HepG2 (cell line): ENCODE measurements around the gene KREMEN1. TPM values are rescaled to one million over a fixed set of nuclear protein-coding genes. Genes with fewer than 3 reads are reported as not detected.
A peak's percentile ranks its signal among the peaks of the same experiment; 100 is the strongest.

Experiments
- CBX2 ChIP-seq, 2 experiments: fragments of 200-600 bp in 1 of 2; sonication (generic); formaldehyde crosslinking in 1 of 2; IDR thresholded peaks; 2 replicates each; pipeline versions ENCODE4 v1.7.0 to v1.8.1; 2018 to 2022; ENCODE audit warnings: low read depth in 2 of 2, low read length in 1 of 2, mild to moderate bottlenecking in 1 of 2, missing genetic modification reagents in 1 of 2
- FOXJ3 ChIP-seq: sonication (generic); formaldehyde crosslinking; IDR thresholded peaks from 2 replicates; pipeline ENCODE4 v1.4.0; 2020; ENCODE audit warnings: missing genetic modification reagents, mild to moderate bottlenecking, borderline replicate concordance
- HHEX ChIP-seq: IDR thresholded peaks from 2 replicates; pipeline ENCODE4 v1.6.1; 2016; ENCODE audit warnings: control low read depth
- MBNL3 ChIP-seq: fragments of 250-450 bp; sonication (Bioruptor Pico); conservative IDR thresholded peaks from 2 replicates; pipeline ENCODE4 v1.8.0; 2022; ENCODE audit warnings: mild to moderate bottlenecking, inconsistent platforms
- MXI1 ChIP-seq: IDR thresholded peaks from 3 replicates; pipeline ENCODE4 v1.6.1; 2012; ENCODE audit warnings: low read depth, low read length, inconsistent platforms, borderline replicate concordance
- NCOR1 ChIP-seq: fragments of 200-600 bp; sonication (generic); IDR thresholded peaks from 2 replicates; pipeline ENCODE4 v1.7.0; 2017; ENCODE audit warnings: antibody characterized with exemption, low read length, borderline replicate concordance
- NR2F6 ChIP-seq, 2 experiments: IDR thresholded peaks; 2 replicates each; pipeline ENCODE4 v1.6.1; 2016; ENCODE audit warnings: antibody characterized with exemption in 1 of 2, mild to moderate bottlenecking in 1 of 2
- TCF7 ChIP-seq: sonication (generic); IDR thresholded peaks from 2 replicates; pipeline ENCODE4 v1.6.1; 2016; ENCODE audit warnings: antibody characterized with exemption, low read depth
- WIZ ChIP-seq: sonication (generic); formaldehyde crosslinking; IDR thresholded peaks from 2 replicates; pipeline ENCODE4 v1.5.1; 2020; ENCODE audit warnings: mild to moderate bottlenecking, missing genetic modification reagents
- ZBTB38 ChIP-seq: sonication (generic); formaldehyde crosslinking; IDR thresholded peaks from 2 replicates; pipeline ENCODE4 v1.5.1; 2020; ENCODE audit warnings: mild to moderate bottlenecking, missing genetic modification reagents
- ZNF510 ChIP-seq: sonication (generic); formaldehyde crosslinking; IDR thresholded peaks from 2 replicates; pipeline ENCODE4 v1.4.0; 2020; ENCODE audit warnings: low read depth, mild to moderate bottlenecking, missing genetic modification reagents
- ZNF720 ChIP-seq: sonication (generic); formaldehyde crosslinking; IDR thresholded peaks from 2 replicates; pipeline ENCODE4 v1.4.0; 2020; ENCODE audit warnings: missing genetic modification reagents
- ZNF788 ChIP-seq: sonication (generic); formaldehyde crosslinking; IDR thresholded peaks from 2 replicates; pipeline ENCODE4 v1.5.0; 2020; ENCODE audit warnings: mild to moderate bottlenecking, missing genetic modification reagents, borderline replicate concordance
- ZNF878 ChIP-seq: sonication (generic); formaldehyde crosslinking; IDR thresholded peaks from 2 replicates; pipeline ENCODE4 v1.8.1; 2023; ENCODE audit warnings: mild to moderate bottlenecking, missing genetic modification reagents, moderate library complexity
- polyA plus RNA-seq, 8 experiments: library from polyadenylated mRNA; depleted of rRNA in 3 of 8; stranded (reverse) in 7 of 8; unstranded in 1 of 8; fragments of >200 nt; fragmentation: Illumina TruSeq in 4 of 8; extraction: Trizol in 4 of 8; gene quantifications; 2 replicates each; pipeline versions ENCODE4 v1.2.1 to v1.2.3, GENCODE V29; 2011 to 2016; ENCODE audit warnings: low read depth in 4 of 8, missing spikeins in 1 of 8, mixed read lengths in 1 of 8; ENCODE audit not compliant: insufficient read depth in 1 of 8
- total RNA-seq, 5 experiments: library from RNA; depleted of rRNA; stranded (reverse); fragments of >200 nt; fragmentation: Illumina TruSeq; extraction: Trizol; gene quantifications; 2 replicates each; pipeline ENCODE4 v1.2.3, GENCODE V29; 2016; ENCODE audit warnings: low read depth in 1 of 5
- TF ChIP-seq, protein P1 (sequence below): IDR thresholded peaks from 2 replicates; pipeline ENCODE4 v1.6.1; 2016; ENCODE audit warnings: low read depth, missing genetic modification reagents, missing compliant biosample characterization
- TF ChIP-seq, protein P2 (sequence below): sonication (generic); formaldehyde crosslinking; IDR thresholded peaks from 2 replicates; pipeline ENCODE4 v1.4.0; 2020; ENCODE audit warnings: mild to moderate bottlenecking, missing genetic modification reagents
- TF ChIP-seq, protein P3 (sequence below): sonication (generic); formaldehyde crosslinking; IDR thresholded peaks from 2 replicates; pipeline ENCODE4 v1.4.0; 2020; ENCODE audit warnings: missing genetic modification reagents
- TF ChIP-seq, protein P4 (sequence below): IDR thresholded peaks from 2 replicates; pipeline ENCODE4 v1.4.0; 2020; ENCODE audit warnings: mild to moderate bottlenecking, missing genetic modification reagents
- TF ChIP-seq, protein P5 (sequence below): IDR thresholded peaks from 2 replicates; pipeline ENCODE4 v1.6.1; 2018; ENCODE audit warnings: missing genetic modification reagents, mild to moderate bottlenecking, missing compliant biosample characterization

KREMEN1 gene
- total and polyA plus RNA-seq, 2 of the 13 experiments (the other 11 are each of a cell fraction or from before 2014, with no cell fraction given): 9.8 to 13.8 TPM

DNA sequence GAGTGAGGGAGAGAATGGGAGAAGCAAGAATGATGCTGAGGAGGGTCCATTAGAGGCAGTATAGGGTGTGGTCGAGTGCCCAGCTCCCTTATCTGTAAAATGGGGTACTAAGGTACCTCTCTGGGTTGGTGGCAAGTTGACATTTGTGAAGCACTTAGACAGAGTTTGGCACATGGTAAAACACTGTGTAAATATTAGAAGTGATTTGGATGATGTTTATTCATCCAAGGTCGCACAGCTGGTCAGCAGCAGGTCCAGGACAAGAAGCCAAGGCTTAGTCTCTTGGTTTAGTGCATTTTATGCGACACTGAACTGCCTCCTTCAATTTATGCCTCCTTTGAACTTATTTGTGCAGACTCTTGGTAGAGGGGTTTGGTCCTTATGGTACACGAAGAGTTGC is 19.4 kb downstream of the KREMEN1 start (continued):
- TF ChIP-seq, protein P1, sequence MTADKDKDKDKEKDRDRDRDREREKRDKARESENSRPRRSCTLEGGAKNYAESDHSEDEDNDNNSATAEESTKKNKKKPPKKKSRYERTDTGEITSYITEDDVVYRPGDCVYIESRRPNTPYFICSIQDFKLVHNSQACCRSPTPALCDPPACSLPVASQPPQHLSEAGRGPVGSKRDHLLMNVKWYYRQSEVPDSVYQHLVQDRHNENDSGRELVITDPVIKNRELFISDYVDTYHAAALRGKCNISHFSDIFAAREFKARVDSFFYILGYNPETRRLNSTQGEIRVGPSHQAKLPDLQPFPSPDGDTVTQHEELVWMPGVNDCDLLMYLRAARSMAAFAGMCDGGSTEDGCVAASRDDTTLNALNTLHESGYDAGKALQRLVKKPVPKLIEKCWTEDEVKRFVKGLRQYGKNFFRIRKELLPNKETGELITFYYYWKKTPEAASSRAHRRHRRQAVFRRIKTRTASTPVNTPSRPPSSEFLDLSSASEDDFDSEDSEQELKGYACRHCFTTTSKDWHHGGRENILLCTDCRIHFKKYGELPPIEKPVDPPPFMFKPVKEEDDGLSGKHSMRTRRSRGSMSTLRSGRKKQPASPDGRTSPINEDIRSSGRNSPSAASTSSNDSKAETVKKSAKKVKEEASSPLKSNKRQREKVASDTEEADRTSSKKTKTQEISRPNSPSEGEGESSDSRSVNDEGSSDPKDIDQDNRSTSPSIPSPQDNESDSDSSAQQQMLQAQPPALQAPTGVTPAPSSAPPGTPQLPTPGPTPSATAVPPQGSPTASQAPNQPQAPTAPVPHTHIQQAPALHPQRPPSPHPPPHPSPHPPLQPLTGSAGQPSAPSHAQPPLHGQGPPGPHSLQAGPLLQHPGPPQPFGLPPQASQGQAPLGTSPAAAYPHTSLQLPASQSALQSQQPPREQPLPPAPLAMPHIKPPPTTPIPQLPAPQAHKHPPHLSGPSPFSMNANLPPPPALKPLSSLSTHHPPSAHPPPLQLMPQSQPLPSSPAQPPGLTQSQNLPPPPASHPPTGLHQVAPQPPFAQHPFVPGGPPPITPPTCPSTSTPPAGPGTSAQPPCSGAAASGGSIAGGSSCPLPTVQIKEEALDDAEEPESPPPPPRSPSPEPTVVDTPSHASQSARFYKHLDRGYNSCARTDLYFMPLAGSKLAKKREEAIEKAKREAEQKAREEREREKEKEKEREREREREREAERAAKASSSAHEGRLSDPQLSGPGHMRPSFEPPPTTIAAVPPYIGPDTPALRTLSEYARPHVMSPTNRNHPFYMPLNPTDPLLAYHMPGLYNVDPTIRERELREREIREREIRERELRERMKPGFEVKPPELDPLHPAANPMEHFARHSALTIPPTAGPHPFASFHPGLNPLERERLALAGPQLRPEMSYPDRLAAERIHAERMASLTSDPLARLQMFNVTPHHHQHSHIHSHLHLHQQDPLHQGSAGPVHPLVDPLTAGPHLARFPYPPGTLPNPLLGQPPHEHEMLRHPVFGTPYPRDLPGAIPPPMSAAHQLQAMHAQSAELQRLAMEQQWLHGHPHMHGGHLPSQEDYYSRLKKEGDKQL: peak; percentile 75; the same call in 1 of the 2 replicates
- no peak for TF ChIP-seq MXI1
- TF ChIP-seq NR2F6 (IDR thresholded peaks at IDR 0.05): peak; percentile 37; the same call in 1 of the 2 replicates
- no peak for TF ChIP-seq NR2F6 (CRISPR knock-in tag; IDR thresholded peaks at IDR 0.05)
- TF ChIP-seq TCF7: no peak
- TF ChIP-seq MBNL3: no peak
- TF ChIP-seq HHEX (CRISPR knock-in tag): peak; percentile 88
- TF ChIP-seq FOXJ3 (CRISPR knock-in tag): no peak
- TF ChIP-seq, protein P2, sequence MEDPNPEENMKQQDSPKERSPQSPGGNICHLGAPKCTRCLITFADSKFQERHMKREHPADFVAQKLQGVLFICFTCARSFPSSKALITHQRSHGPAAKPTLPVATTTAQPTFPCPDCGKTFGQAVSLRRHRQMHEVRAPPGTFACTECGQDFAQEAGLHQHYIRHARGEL: no peak
- no peak for TF ChIP-seq WIZ (CRISPR knock-in tag)
- TF ChIP-seq CBX2 (IDR thresholded peaks at IDR 0.05; ENCODE audit: low read depth, low read length): no peak
- TF ChIP-seq CBX2 (CRISPR knock-in tag; IDR thresholded peaks at IDR 0.05; ENCODE audit: low read depth): no peak
- TF ChIP-seq ZNF878 (CRISPR knock-in tag): no peak
- TF ChIP-seq, protein P3, sequence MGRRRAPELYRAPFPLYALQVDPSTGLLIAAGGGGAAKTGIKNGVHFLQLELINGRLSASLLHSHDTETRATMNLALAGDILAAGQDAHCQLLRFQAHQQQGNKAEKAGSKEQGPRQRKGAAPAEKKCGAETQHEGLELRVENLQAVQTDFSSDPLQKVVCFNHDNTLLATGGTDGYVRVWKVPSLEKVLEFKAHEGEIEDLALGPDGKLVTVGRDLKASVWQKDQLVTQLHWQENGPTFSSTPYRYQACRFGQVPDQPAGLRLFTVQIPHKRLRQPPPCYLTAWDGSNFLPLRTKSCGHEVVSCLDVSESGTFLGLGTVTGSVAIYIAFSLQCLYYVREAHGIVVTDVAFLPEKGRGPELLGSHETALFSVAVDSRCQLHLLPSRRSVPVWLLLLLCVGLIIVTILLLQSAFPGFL (CRISPR knock-in tag): no peak
- TF ChIP-seq ZNF720: no peak
- TF ChIP-seq ZNF510 (CRISPR knock-in tag): no peak
- TF ChIP-seq NCOR1: no peak
- no peak for TF ChIP-seq ZNF788
- TF ChIP-seq, protein P4, sequence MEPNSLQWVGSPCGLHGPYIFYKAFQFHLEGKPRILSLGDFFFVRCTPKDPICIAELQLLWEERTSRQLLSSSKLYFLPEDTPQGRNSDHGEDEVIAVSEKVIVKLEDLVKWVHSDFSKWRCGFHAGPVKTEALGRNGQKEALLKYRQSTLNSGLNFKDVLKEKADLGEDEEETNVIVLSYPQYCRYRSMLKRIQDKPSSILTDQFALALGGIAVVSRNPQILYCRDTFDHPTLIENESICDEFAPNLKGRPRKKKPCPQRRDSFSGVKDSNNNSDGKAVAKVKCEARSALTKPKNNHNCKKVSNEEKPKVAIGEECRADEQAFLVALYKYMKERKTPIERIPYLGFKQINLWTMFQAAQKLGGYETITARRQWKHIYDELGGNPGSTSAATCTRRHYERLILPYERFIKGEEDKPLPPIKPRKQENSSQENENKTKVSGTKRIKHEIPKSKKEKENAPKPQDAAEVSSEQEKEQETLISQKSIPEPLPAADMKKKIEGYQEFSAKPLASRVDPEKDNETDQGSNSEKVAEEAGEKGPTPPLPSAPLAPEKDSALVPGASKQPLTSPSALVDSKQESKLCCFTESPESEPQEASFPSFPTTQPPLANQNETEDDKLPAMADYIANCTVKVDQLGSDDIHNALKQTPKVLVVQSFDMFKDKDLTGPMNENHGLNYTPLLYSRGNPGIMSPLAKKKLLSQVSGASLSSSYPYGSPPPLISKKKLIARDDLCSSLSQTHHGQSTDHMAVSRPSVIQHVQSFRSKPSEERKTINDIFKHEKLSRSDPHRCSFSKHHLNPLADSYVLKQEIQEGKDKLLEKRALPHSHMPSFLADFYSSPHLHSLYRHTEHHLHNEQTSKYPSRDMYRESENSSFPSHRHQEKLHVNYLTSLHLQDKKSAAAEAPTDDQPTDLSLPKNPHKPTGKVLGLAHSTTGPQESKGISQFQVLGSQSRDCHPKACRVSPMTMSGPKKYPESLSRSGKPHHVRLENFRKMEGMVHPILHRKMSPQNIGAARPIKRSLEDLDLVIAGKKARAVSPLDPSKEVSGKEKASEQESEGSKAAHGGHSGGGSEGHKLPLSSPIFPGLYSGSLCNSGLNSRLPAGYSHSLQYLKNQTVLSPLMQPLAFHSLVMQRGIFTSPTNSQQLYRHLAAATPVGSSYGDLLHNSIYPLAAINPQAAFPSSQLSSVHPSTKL (CRISPR knock-in tag): 0 out of 2 replicates have a peak, but pooled peaks have one; percentile 27
- TF ChIP-seq, protein P5, sequence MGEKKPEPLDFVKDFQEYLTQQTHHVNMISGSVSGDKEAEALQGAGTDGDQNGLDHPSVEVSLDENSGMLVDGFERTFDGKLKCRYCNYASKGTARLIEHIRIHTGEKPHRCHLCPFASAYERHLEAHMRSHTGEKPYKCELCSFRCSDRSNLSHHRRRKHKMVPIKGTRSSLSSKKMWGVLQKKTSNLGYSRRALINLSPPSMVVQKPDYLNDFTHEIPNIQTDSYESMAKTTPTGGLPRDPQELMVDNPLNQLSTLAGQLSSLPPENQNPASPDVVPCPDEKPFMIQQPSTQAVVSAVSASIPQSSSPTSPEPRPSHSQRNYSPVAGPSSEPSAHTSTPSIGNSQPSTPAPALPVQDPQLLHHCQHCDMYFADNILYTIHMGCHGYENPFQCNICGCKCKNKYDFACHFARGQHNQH: no peak
- no peak for TF ChIP-seq ZBTB38 (CRISPR knock-in tag)
